ENCODE results near the gene CATSPER1.

Gene CATSPER1

GRCh38 chr11:66001942-66002647 lies 24.2 kb downstream of the CATSPER1 start, which contains the start of the genes BANF1 and EIF1AD:
Gene BANF1, plus strand, starts transcription at chr11:66002503. Its CDS starts 748 bp downstream, at chr11:66003251.
Gene EIF1AD, minus strand, starts transcription at chr11:66002157. Its CDS starts 1,768 bp downstream, at chr11:66000389.
- DNase-seq, result peak; percentile 96

DNA sequence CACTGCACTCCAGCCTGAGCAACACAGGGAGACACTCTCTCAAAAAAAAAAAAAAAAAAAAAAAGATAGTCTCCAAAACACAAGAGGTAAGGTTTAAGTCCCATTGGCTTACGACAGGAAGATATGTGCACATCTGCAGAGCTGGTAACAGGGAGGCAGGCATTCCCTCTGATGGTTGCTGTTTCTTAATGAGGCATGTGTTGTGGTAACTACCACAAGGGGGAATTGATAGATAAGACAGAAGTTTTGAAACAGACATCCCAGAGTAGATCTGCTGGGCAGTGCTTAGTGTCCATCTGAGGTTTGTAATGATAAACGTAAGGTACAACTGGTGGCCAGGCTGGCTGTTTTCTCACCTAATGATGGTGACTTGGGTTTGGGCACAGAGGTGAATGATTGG lies 29.0 kb downstream of the CATSPER1 start:
- no peak for DNase-seq

- DNase-seq, result no peak
Observed at GRCh38 chr11:65992056-65992455, 34.2 kb downstream of the CATSPER1 start.

DNA sequence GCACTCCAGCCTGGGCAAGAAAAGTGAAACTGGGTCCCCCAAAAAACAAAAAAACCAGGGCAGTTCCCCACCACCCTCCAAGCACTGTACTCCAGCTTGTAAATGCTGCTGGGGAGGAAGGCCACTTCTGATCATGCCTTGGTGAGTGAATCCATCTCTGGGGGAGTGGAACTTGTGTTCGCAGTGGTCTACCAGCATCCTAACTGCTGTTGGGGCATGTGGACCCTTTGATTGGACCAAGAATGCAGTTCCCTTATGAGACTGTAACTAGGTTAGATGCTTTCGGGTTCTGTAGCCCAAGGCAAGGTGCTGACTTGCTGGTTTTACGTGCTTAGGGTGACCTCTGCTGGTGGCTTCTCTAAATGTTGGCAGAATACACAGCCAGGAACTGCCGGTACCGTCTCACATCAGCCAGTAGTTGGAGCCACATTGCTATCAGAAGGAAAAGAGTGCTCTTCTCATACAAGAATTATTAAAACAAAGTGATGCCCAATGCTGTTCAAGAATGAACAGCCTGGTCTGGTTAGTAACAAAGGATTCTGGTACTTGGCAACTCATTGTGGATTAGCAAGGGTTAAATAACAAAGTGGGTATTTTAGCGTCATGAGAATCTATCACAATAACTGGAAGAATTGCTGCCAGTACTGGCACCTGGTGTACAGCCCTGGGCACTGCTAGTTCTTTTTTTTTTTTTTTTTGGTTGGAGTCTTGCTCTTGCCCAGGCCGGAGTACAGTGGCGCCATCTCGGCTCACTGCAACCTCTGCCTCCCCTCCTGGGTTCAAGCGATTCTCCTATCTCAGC lies 37.3 kb downstream of the CATSPER1 start:
- peak; percentile 85 for DNase-seq

- DNase-seq, result no peak
Observed at GRCh38 chr11:65987336-65987735, 38.9 kb downstream of the CATSPER1 start.

- no peak for DNase-seq
Observed at GRCh38 chr11:65983589-65983987, 42.7 kb downstream of the CATSPER1 start.

DNA sequence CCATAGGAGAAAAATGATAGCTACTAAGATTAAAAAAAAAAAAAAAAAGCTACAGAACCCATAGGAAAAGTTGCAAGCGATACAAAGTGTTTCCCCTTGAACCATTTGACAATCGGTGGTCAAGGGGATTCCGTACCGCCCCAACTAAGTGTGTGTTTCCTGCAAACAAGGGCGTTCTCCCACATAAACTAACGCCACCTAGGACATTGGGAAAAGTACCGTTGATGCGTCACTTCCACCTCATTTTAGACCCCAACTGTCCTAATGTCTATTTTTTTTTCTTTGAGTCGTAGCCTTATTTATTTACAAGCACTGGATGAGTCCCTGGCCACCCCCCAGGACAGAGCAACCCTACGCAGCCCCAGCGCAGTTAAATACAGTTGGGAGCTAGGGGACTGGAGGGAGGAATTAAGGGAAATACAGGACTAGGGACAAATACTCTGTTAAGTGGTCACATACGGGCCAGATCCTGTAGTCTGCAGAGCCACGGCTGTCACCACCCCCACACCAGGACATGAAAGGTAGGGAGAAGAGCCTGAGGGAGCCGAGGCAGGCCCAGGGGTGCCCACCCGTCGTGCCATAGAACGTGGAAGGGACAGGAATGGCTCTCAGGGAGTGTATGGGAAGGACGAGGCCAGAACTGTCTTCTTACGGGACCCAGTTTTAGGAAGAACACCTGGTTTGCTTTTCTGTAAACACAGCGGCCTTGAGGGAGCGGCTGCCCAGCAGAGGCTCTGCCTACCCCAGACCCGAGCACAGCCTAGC lies 43.3 kb downstream of the CATSPER1 start:
- DNase-seq, result no peak

DNA sequence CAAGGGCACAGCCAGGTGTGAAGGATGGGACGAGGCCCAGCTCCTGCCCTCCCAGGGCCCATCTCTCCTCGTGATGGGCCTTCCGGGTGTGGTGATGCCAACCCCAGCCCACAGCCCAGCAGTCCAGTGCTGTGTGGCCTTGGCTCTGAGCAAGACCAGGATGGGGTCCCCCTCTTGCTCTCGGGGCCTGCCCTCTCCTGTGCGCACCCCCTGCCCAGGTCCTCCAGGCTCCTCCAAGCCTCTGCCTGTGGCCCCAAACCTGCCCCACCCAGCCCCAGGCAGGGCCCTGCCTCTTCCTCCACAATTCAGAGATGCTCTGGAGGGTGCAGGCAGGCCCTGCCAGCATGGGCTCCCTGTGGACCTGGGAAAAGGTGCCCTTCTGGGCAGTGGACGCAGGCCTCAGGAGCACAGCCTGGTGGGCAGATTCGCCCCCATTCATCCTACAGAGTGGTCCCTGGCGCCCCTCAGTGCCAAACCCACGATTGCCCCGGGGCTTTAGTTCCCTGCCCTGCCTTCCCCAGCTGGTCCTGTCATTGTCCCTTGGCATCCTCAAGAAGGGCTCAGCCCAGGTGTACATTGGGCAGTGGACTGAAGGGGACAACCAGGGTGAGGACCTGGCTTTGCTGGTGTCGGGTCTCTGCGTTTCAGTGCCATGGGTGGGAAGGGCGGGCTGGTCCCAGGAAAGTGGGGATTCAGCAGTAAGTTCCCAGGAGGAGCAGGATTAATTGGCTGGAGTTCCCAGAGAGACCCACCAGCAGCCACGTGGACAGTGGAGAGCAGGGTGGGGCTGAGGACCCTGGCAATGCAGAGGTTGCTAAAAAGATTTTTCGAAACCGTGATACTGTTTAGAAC lies 44.1 kb downstream of the CATSPER1 start:
- DNase-seq, result no peak

DNA sequence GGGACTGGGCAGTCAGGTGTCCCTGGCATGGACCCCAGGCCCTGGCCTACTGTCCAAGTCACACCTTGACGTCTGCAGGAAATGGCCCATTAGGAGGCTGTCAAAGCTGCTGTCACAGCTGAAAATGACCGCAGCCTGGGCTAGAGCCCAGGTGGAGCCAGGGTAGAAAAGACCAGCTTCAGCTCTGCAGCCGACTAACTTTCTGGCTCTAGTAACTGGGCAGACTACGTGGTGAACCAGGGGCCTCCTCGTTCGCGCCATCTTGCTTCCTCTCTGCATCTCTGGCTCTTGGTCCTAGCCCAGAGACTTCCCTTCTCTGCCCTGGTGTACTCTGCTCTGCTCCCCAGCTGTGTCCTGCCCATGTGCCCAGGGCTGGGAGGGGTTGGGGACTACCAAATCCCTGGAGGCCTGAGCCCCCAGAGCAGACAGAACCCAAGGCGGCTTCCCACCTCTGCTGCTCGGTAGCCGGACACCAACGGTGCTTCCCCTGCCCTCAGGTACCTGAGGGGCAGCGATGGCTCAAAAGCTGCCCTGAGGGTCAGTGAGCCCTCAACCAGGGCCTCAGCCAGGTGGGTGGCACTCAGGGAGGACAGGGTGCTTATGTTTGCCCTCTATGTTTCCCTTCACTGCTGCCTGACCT lies 45.1 kb downstream of the CATSPER1 start:
- DNase-seq, result no peak

DNA sequence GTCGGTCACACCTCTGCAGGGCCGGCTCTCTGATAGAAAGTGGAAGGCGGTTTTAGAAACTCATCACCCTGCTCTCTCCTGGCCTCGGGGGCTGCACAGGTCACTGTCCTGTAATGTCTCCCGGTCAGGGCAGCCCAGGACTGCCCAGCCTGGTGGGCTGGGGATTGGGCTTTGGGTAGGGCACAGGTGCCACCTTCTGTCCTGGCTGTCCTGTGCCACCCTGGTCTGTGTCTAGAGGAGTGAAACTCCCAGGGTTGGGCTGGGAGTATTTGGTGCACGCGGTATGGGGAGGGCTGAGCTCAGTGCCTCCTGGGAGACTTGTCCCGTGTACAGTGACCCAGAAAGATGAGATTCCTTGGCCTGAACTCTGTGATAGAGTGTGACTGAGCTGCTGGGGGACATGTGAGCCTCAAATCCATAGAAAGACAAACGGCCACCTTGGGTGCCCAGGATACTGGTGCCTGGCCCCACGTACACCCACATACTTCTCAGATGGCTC lies 47.0 kb downstream of the CATSPER1 start:
- no peak for DNase-seq

GRCh38 chr11:65978391-65979238 lies 47.7 kb downstream of the CATSPER1 start:
- no peak for DNase-seq

DNA sequence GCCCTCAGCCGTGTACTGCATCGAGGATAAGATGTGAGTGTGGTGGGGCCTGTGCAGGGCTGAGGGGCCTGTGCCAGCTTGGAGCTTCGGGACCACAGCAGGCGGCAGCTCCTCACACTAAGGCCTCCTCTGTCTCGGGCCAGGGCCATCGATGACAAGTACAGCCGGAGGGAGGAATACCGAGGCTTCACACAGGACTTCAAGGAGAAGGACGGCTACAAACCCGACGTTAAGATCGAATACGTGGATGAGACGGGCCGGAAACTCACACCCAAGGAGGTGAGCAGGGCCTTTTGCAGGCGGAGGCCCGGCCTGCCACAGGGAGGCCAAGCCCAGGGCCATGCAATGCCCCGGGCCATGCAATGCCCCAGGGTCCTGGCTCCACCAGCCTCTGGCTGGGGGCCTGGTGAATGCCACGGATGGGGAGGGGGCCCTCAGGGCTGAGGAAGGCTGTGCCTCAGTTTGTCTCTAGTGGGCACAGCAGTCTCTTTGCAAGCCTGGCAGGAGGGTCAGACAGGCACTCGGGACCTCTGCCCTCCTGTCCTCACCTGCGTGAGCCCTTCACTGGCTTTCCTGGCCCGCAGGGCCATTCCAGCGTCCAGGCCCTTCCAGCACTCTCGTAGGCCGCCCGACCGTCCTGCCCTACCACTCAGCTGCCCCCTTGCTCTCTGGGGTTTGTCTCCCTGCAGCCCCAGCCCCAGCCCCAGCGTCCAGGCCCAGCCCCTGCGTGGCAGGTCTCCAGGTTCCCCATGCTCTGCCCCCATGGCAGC lies 48.5 kb downstream of the CATSPER1 start:
- DNase-seq, result no peak

- DNase-seq, result no peak
Observed at GRCh38 chr11:65976216-65977176, 49.8 kb downstream of the CATSPER1 start.

DNA sequence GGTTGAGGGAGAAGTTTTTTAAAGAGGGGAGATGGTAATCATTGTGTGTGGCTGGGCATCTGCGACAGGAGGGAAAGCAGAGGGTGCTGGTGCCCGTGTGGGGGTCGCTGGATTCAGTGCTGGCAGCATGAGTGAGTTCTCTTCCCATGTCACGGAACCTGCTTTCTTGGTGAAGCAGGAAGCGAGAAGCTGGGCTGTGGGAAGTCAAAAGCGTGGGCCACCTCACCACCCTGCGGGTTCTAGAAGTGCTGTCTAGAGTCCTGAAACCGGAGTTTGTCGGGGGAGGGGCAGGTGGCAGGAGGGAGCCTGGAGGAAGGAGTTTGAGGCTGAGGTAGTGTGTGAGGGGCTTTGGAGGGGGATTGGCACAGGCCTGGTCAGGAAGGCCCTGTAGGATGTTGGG lies 50.5 kb downstream of the CATSPER1 start:
- no peak for DNase-seq

- DNase-seq, result no peak
Observed at GRCh38 chr11:65973439-65974110, 52.7 kb downstream of the CATSPER1 start.

- DNase-seq, result no peak
Observed at GRCh38 chr11:65972116-65972515, 54.2 kb downstream of the CATSPER1 start.

- no peak for DNase-seq
Observed at GRCh38 chr11:65968600-65969482, 57.4 kb downstream of the CATSPER1 start.

Data from NCI-H446 treated with DMSO at 0.1 percent for 48 hours (cell line).